ENCODE data around the gene DIDO1.
A peak's percentile ranks its signal among the peaks of the same experiment; 100 is the strongest.

DIDO1 gene

GRCh38 chr20:62910217-62910766 lies 16.0 kb downstream of the DIDO1 start:
- Histone ChIP-seq H3F3A (ENCODE audit: insufficient read depth) (no peaks in the 10 kb centered on the region), H3K9me3 (ENCODE audit: insufficient read depth, low read length) (no peaks in the 10 kb centered on the region), H3K9me2 (replicated peaks; ENCODE audit: insufficient read depth, low read length) (no peaks in the 10 kb centered on the region), H3K27ac (ENCODE audit: low read depth, low read length) (no peak overlapping the region), H3K4me3 (ENCODE audit: insufficient read depth, low read length, poor library complexity, severe bottlenecking) (no peak overlapping the region), H3K9ac (ENCODE audit: low read length) (no peak overlapping the region), H2AFZ (ENCODE audit: low read depth, low read length, severe bottlenecking) (no peak overlapping the region), H3K79me2 (ENCODE audit: insufficient read depth, low read length) (peaks cover 66% of the 10 kb centered on the region), H3K27me3 (ENCODE audit: low read length) (no peaks in the 10 kb centered on the region), H4K20me1 (ENCODE audit: low read depth, low read length) (peaks cover 22% of the 10 kb centered on the region), H3K4me2 (ENCODE audit: low read depth, low read length, poor library complexity, severe bottlenecking) (no peak overlapping the region), H3K36me3 (ENCODE audit: low read length) (peaks cover 23% of the 10 kb centered on the region; the same call in 1 of the 2 replicates)
- no peak for TF ChIP-seq EZH2phosphoT487 (conservative IDR thresholded peaks at IDR 0.05; ENCODE audit: low read length)
- no peak for TF ChIP-seq CTCF (IDR thresholded peaks at IDR 0.05; ENCODE audit: insufficient read depth, low read length, poor library complexity, severe bottlenecking)

GRCh38 chr20:62908971-62909791 lies 17.1 kb downstream of the DIDO1 start:
- no peaks in the 10 kb centered on the region for H3K27me3 ChIP-seq (ENCODE audit: low read length)

GRCh38 chr20:62907384-62908317 lies 18.7 kb downstream of the DIDO1 start:
- H3K4me3 ChIP-seq (ENCODE audit: insufficient read depth, low read length, poor library complexity, severe bottlenecking): no peak overlapping the region
- no peak overlapping the region for H3K9ac ChIP-seq (ENCODE audit: low read length)
- H4K20me1 ChIP-seq (ENCODE audit: low read depth, low read length): no peaks in the 10 kb centered on the region; the same call in 1 of the 2 replicates
- H3K79me2 ChIP-seq (ENCODE audit: insufficient read depth, low read length): peaks cover 40% of the 10 kb centered on the region
- TF ChIP-seq CTCF (IDR thresholded peaks at IDR 0.05; ENCODE audit: insufficient read depth, low read length, poor library complexity, severe bottlenecking) (peak; percentile 55), EZH2phosphoT487 (conservative IDR thresholded peaks at IDR 0.05; ENCODE audit: low read length) (no peak)
- H3K9me3 ChIP-seq (ENCODE audit: insufficient read depth, low read length): no peaks in the 10 kb centered on the region
- H3K27ac ChIP-seq (ENCODE audit: low read depth, low read length): no peak overlapping the region
- H3K9me2 ChIP-seq (replicated peaks; ENCODE audit: insufficient read depth, low read length): no peaks in the 10 kb centered on the region
- no peak overlapping the region for H2AFZ ChIP-seq (ENCODE audit: low read depth, low read length, severe bottlenecking)
- H3K36me3 ChIP-seq (ENCODE audit: low read length): peaks cover 26% of the 10 kb centered on the region; the same call in 1 of the 2 replicates
- H3K4me2 ChIP-seq (ENCODE audit: low read depth, low read length, poor library complexity, severe bottlenecking): no peak overlapping the region
- no peaks in the 10 kb centered on the region for H3K27me3 ChIP-seq (ENCODE audit: low read length)
- no peaks in the 10 kb centered on the region for H3F3A ChIP-seq (ENCODE audit: insufficient read depth)

More at GRCh38 chr20:62908971-62909791, 17.1 kb downstream of the DIDO1 start:
- no peak overlapping the region for H2AFZ ChIP-seq (ENCODE audit: low read depth, low read length, severe bottlenecking)
- no peak overlapping the region for H3K4me3 ChIP-seq (ENCODE audit: insufficient read depth, low read length, poor library complexity, severe bottlenecking)
- no peaks in the 10 kb centered on the region for H3K9me2 ChIP-seq (replicated peaks; ENCODE audit: insufficient read depth, low read length)
- peaks cover 54% of the 10 kb centered on the region for H3K79me2 ChIP-seq (ENCODE audit: insufficient read depth, low read length)
- no peak overlapping the region for H3K4me2 ChIP-seq (ENCODE audit: low read depth, low read length, poor library complexity, severe bottlenecking)
- peaks cover 13% of the 10 kb centered on the region for H4K20me1 ChIP-seq (ENCODE audit: low read depth, low read length)
- no peak overlapping the region for H3K9ac ChIP-seq (ENCODE audit: low read length)
- no peaks in the 10 kb centered on the region for H3F3A ChIP-seq (ENCODE audit: insufficient read depth)
- H3K9me3 ChIP-seq (ENCODE audit: insufficient read depth, low read length): no peaks in the 10 kb centered on the region
- TF ChIP-seq EZH2phosphoT487 (conservative IDR thresholded peaks at IDR 0.05; ENCODE audit: low read length) (no peak), CTCF (IDR thresholded peaks at IDR 0.05; ENCODE audit: insufficient read depth, low read length, poor library complexity, severe bottlenecking) (no peak)
- no peak overlapping the region for H3K27ac ChIP-seq (ENCODE audit: low read depth, low read length)
- peaks cover 27% of the 10 kb centered on the region; the same call in 1 of the 2 replicates for H3K36me3 ChIP-seq (ENCODE audit: low read length)

Data from SU-DHL-6 (cell line).